AG20443 (cell line): ENCODE measurements around the gene DDX41.

Experiments
- DNase-seq: peaks from one replicate; pipeline ENCODE4 v3.0.0; 2012; ENCODE audit warnings: low spot score, mixed read lengths

The DDX41 gene

GRCh38 chr5:177468685-177469628, 47.8 kb downstream of the DDX41 start:
- DNase-seq = peak; percentile 75

- no peak for DNase-seq
Observed at GRCh38 chr5:177468329-177468684, 48.5 kb downstream of the DDX41 start.

- DNase-seq = no peak
Observed at GRCh38 chr5:177467436-177467835, 49.3 kb downstream of the DDX41 start.

- DNase-seq = no peak
Observed at GRCh38 chr5:177466861-177467260, 49.9 kb downstream of the DDX41 start.

GRCh38 chr5:177465044-177465443, 51.7 kb downstream of the DDX41 start:
- DNase-seq = no peak

GRCh38 chr5:177462021-177462670, 54.6 kb downstream of the DDX41 start:
- no peak for DNase-seq
